HG03469 (cell line): ENCODE data around the gene SLC5A2.
"Not testable (repeated sequence)": the region's sequence is repeated elsewhere in the genome, so short reads cannot be mapped to it uniquely, and the experiment has no call there.

Experiments used
- ATAC-seq: cut with Tn5 transposase; IDR thresholded peaks from one replicate; pipeline ENCODE4 v1.9.1; 2021; ENCODE audit warnings: mild to moderate bottlenecking, moderate library complexity, moderate number of reproducible peaks; ENCODE audit not compliant: unreplicated experiment

SLC5A2 gene

DNA sequence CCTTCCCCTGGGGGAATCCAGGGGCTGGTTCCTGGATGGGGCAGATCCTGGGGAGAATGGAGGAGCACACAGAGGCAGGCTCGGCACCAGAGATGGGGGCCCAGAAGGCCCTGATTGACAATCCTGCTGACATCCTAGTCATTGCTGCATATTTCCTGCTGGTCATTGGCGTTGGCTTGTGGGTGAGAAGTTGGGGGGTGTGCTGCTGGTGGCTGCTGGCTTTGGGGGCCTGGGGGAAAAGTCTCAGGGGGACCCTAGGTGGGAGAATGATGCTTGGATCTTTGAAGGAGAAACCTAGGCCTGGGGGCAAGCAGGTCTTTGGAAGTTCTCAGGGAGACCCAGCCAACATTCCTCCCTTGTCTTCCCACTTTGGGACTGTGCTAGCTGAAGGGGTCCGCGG is at the start of gene SLC5A2:
SLC5A2 (plus strand) TSS at position 43 of the 400 bp plus-strand sequence; CDS start at position 57, 14 bp downstream.
- no peak for ATAC-seq

DNA sequence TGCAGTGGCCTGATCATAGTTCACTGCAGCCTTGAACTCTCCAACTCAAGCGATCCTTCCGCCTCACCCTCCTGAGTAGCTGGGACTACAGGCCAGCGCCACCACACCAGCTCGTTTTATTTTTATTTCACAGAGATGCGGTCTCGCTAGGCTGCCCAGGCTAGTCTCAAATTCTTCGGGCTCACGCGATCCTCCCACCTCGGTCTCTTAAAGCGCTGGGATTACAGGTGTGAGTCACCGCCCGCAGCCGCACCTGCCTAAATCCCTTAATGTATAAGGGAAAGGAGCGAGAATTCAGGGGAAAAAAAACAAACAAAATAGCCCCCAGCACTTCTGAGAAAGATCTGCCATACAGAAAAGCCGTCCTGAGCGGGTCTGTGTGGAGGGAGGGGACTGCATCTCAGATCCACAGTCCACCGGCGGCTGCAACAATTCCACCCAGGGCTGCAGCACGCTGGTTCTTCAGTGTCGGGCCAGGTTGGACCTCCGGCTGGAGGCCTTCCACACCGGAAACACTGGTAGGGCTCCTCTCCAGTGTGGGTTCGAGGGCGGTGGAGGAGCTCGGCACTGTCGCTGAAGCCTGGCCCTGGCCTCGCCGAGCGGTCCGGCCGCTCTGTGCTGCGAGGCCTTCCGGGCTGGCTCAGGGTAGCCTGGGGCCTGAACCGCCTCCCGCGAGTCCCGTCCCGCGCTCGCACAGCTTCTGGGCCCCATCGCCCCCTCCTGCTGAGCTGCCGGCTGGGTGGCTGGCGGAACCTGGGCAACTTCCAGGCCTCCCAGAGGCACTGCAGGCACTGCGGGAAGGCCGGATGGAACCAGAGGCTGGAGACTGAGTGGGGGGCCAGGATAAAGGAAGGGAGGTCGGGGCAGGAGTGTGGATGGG is 47.3 kb upstream of the SLC5A2 start:
- no peak for ATAC-seq

- ATAC-seq = no peak
Observed at GRCh38 chr16:31436221-31437045, 46.5 kb upstream of the SLC5A2 start.

GRCh38 chr16:31438414-31438813 is 44.5 kb upstream of the SLC5A2 start:
- no peak for ATAC-seq

DNA sequence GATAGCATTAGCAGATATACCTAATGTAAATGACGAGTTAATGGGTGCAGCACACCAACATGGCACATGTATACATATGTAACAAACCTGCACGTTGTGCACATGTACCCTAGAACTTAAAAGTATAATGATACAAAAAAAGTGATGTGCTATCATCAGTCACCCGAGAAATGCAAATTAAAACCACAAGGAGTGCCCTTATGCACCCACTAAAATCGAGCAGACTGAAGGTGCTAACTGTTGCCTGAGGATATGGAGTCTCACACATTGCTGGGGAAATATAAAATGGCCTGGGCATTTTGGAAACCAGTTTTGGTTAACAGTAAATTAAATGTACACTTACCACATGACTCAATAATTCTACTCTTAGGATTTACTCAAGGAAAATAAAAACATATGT is 43.9 kb upstream of the SLC5A2 start:
- ATAC-seq = not testable (repeated sequence)

DNA sequence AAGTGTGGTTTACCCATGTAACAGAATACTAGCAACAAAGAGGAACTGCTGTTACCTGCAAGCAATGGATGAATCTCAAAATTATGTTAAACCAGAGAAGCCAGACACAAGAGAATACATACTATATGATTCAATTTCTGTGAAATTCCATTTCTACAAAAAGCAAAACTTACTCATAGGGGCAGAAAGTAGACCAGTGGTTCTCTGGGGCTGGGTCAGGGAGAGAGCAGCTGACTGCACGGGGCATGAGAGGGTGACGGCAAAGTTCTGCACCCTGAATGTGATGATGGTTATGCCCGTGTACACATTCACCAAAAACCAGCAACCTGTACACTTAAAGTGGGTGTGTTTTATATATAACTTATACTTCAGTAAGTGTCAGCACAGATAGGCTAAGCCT is 43.4 kb upstream of the SLC5A2 start:
- no peak for ATAC-seq

GRCh38 chr16:31440516-31441184 is 42.3 kb upstream of the SLC5A2 start:
- ATAC-seq = no peak

- no peak for ATAC-seq
Observed at GRCh38 chr16:31441956-31442355, 41.0 kb upstream of the SLC5A2 start.

- ATAC-seq = not testable (repeated sequence)
Observed at GRCh38 chr16:31445931-31446330, 37.0 kb upstream of the SLC5A2 start.

DNA sequence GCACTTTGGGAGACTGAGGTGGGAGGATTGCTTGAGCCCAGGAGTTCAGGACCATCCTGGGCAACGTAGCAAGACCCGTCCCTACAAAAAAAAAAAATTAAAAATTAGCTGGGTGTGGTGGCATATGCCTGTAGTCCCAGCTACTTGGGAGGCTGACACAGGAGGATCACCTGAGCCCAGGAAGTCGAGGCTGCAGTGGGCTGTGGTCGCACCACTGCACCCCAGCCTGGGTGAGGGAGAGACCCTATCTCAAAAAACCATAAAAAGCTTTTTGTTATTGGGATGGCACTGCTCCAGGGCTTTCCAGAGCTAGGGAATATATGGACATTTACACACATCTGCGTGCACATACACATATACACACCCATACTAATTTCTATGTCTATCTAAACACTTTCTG is 31.7 kb upstream of the SLC5A2 start:
- ATAC-seq = no peak

DNA sequence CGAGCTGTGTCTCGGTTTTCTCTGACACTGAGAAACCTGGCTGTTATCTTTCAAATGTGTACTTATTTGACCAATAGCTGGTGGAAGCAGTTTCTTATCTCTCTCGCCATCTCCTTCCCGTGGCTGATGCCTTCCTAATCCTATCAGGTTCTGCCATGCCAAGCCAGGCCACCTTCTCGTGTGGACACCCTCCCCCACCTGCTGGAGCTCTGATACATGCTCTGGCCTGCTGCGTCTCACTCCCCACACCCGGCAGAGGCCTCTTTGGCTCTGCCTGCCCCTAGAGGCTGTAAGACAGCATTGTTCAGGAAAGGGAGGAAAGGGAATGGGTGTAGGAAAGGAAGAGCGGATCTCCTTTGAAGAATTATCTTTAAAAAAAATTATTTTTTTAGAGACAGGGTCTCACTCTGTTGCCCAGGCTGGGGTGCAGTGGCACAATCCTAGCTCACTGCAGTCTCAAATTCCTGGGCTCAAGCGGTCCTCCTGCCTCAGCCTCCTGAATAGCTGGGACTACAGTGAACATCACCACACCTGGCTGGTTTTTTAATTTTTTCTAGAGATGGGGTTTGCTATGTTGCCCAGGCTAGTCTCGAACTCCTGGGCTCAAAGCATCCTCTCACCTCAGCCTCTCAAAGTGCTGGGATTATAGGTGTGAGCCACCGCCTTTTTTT is 31.1 kb upstream of the SLC5A2 start:
- no peak for ATAC-seq

DNA sequence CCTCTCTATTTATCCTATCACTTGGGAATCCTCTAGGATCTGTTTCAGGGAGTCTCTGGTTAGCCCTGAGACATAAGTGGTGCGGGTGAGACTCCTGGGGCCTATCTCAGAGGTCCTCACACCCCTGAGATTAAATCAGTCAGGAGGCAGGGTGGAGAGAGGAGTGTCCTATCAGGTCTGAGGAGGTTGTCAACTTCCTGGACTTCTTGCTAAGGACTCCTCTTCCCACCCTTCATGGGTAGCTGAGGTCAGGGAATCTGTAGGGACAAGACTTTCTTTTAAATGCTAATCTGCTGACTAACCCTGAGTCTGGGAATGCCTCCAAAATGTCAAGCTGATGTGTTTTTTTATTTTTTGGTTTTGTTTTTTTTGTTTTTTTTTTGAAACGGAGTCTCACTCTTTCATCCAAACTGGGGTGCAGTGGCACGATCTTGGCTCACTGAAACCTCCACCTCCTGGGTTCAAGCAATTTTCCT is 30.3 kb upstream of the SLC5A2 start:
- ATAC-seq = no peak

GRCh38 chr16:31453255-31454204 is 29.4 kb upstream of the SLC5A2 start:
- ATAC-seq = no peak

DNA sequence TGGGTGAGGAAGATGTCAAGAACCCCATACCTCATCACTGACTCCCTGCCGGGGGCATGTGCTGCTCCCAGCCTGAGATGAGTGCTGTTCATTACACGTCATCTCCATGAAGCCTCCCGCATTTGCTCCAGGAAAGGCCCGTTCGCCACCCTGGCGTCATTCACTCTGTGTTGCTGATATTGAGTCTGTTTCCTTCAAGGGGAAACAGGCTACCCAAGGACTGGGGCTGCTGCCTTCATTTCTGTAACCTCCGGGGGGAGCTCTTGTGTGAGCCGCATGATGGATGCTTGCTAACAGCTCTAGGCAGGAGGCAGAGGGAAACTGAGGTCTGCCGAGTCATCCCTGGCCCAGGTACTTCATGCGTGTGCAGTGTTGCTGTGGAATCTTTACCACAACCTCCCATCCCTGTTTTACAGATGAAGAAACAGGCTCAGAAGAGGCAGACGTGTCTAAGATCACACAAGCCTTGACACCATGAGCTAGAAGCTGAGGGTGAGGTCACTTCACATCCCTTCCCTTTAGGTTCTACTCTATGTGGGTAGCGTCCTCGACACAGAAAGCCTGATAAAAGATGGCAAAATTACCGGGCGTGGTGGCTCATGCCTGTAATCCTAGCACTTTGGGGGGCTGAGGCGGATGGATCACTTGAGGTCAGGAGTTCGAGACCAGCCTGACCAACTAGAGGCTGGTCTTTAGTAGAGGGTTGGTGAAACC is 27.2 kb upstream of the SLC5A2 start:
- ATAC-seq = no peak

GRCh38 chr16:31456988-31457360 is 25.9 kb upstream of the SLC5A2 start:
- ATAC-seq = no peak

GRCh38 chr16:31458073-31458843 is 24.7 kb upstream of the SLC5A2 start:
- ATAC-seq = no peak

GRCh38 chr16:31458844-31459686 is 23.9 kb upstream of the SLC5A2 start, which contains the start of gene ARMC5:
TSS of gene ARMC5 (plus strand) at chr16:31459501. CDS start at chr16:31459525, 24 bp downstream.
- peak; percentile 49 for ATAC-seq
